HCT116 (cell line): ENCODE measurements around the gene TET3.

ENCODE experiments used
- CTCF ChIP-seq, 3 experiments: fragments of 200-600 bp in 1 of 3; sonication (generic) in 1 of 3; IDR thresholded peaks in 2 of 3; conservative IDR thresholded peaks in 1 of 3; 2 replicates each; pipeline ENCODE4 v1.5.1; 2012 to 2017; ENCODE audit warnings: low read depth in 2 of 3, low read length in 2 of 3, antibody characterized with exemption in 1 of 3, borderline replicate concordance in 1 of 3, control low read depth in 1 of 3, mild to moderate bottlenecking in 1 of 3, mixed read lengths in 1 of 3, mixed run types in 1 of 3, moderate library complexity in 1 of 3; ENCODE audit not compliant: insufficient read depth in 1 of 3
- EZH2 ChIP-seq: fragments of 200-600 bp; sonication (generic); IDR thresholded peaks from 2 replicates; pipeline ENCODE4 v1.6.1; 2017; ENCODE audit warnings: antibody characterized with exemption, mixed run types
- EZH2phosphoT487 ChIP-seq: fragments of 200-600 bp; IDR thresholded peaks from 2 replicates; pipeline ENCODE4 v1.6.1; 2018; ENCODE audit warnings: antibody characterized with exemption, borderline replicate concordance
- POLR2AphosphoS5 ChIP-seq: IDR thresholded peaks from 2 replicates; pipeline ENCODE4 v1.6.1; 2011; ENCODE audit warnings: mild to moderate bottlenecking, low read depth, low read length, moderate library complexity
- RAD21 ChIP-seq: IDR thresholded peaks from 2 replicates; pipeline ENCODE4 v1.6.1; 2012; ENCODE audit warnings: low read depth, mild to moderate bottlenecking
- REST ChIP-seq: IDR thresholded peaks from 2 replicates; pipeline ENCODE4 v1.6.1; 2012; ENCODE audit warnings: low read depth
- SP1 ChIP-seq: IDR thresholded peaks from 2 replicates; pipeline ENCODE4 v1.6.1; 2012; ENCODE audit warnings: low read depth

- no peak for TF ChIP-seq CTCF (IDR thresholded peaks at IDR 0.05 in 2 of 3, conservative IDR thresholded peaks at IDR 0.05 in 1 of 3; ENCODE audit: borderline replicate concordance in 1 of 3, insufficient read depth in 1 of 3, low read depth in 2 of 3, low read length in 2 of 3)
- TF ChIP-seq SP1 = no peak
- TF ChIP-seq EZH2 = no peak
- no peak for TF ChIP-seq POLR2AphosphoS5
- no peak for TF ChIP-seq RAD21
- TF ChIP-seq EZH2phosphoT487 = no peak
- no peak for TF ChIP-seq REST
These were observed 46.5 kb downstream of the TET3 start for GRCh38 chr2:74031221-74031620.
